OCI-LY7 (cell line): Measurements from ENCODE around the gene SERPINB5.

Source experiments
- EZH2phosphoT487 ChIP-seq: fragments of 200-600 bp; sonication (generic); IDR thresholded peaks from 2 replicates; pipeline ENCODE4 v1.6.1; 2018; ENCODE audit warnings: low read depth, borderline replicate concordance, mild to moderate bottlenecking, mixed run types, antibody characterized with exemption, low read length, moderate library complexity, mixed read lengths
- TF ChIP-seq, protein P1 (sequence below): fragments of 200-600 bp; sonication (generic); conservative IDR thresholded peaks from 2 replicates; pipeline ENCODE4 v1.5.1; 2014; ENCODE audit warnings: mild to moderate bottlenecking, antibody characterized with exemption, low read length, moderate library complexity, mixed read lengths

- TF ChIP-seq, protein P1, sequence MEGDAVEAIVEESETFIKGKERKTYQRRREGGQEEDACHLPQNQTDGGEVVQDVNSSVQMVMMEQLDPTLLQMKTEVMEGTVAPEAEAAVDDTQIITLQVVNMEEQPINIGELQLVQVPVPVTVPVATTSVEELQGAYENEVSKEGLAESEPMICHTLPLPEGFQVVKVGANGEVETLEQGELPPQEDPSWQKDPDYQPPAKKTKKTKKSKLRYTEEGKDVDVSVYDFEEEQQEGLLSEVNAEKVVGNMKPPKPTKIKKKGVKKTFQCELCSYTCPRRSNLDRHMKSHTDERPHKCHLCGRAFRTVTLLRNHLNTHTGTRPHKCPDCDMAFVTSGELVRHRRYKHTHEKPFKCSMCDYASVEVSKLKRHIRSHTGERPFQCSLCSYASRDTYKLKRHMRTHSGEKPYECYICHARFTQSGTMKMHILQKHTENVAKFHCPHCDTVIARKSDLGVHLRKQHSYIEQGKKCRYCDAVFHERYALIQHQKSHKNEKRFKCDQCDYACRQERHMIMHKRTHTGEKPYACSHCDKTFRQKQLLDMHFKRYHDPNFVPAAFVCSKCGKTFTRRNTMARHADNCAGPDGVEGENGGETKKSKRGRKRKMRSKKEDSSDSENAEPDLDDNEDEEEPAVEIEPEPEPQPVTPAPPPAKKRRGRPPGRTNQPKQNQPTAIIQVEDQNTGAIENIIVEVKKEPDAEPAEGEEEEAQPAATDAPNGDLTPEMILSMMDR: no peak
- no peak for TF ChIP-seq EZH2phosphoT487
These were observed 8.2 kb upstream of the SERPINB5 start for GRCh38 chr18:63468575-63468974.
